Brain microvascular endothelial cell (primary cell): ENCODE results near the gene BCL6.

Experiments used
- DNase-seq: peaks from one replicate; pipeline ENCODE4 v3.0.0-alpha.2; 2020
- H3K27ac ChIP-seq: fragments of 250-450 bp; sonication (Bioruptor Pico); 2 replicates; pipeline ENCODE4 v1.5.1; 2020; ENCODE audit warnings: mild to moderate bottlenecking, moderate library complexity
- H3K27me3 ChIP-seq: fragments of 250-450 bp; sonication (Bioruptor Pico); replicated peaks from 2 replicates; pipeline ENCODE4 v1.5.1; 2020; ENCODE audit warnings: mild to moderate bottlenecking
- H3K36me3 ChIP-seq: fragments of 250-450 bp; sonication (Bioruptor Pico); replicated peaks from 2 replicates; pipeline ENCODE4 v1.5.1; 2020; ENCODE audit warnings: mild to moderate bottlenecking
- H3K4me3 ChIP-seq: 2 replicates; pipeline ENCODE4 v1.5.1; 2011; ENCODE audit warnings: low read depth, mild to moderate bottlenecking, control low read depth, low read length, moderate library complexity
- CTCF ChIP-seq: IDR thresholded peaks from 2 replicates; pipeline ENCODE4 v1.5.1; 2011; ENCODE audit warnings: low read depth, mild to moderate bottlenecking, moderate library complexity, low read length, control low read depth, inconsistent platforms; ENCODE audit errors: missing control alignments
- in situ Hi-C: cut with HindIII; loops from 2 replicates; pipeline ENCODE4 v1.10.0; 2017; ENCODE audit warnings: low sequenced_read_pairs, low pct_ligation_motif_present

Gene BCL6

GRCh38 chr3:187788984-187789857 lies 44.0 kb upstream of the BCL6 start:
- H3K4me3 ChIP-seq: no peak overlapping the region

GRCh38 chr3:187783098-187783497 lies 37.8 kb upstream of the BCL6 start:
- Histone ChIP-seq H3K4me3 (no peak overlapping the region), H3K27ac (peak overlapping the region; percentile 13), H3K36me3 (no peaks in the 10 kb centered on the region), H3K27me3 (no peaks in the 10 kb centered on the region)
- in situ Hi-C loops: no loop called here
- peak; percentile 92 for DNase-seq
- no peak for TF ChIP-seq CTCF

More at GRCh38 chr3:187788984-187789857, 44.0 kb upstream of the BCL6 start:
- in situ Hi-C loops: no loop called here
- no peak for DNase-seq
- H3K36me3 ChIP-seq: no peaks in the 10 kb centered on the region
- TF ChIP-seq CTCF: no peak
- no peaks in the 10 kb centered on the region for H3K27me3 ChIP-seq
- H3K27ac ChIP-seq: no peak overlapping the region

GRCh38 chr3:187782006-187782405 lies 36.7 kb upstream of the BCL6 start:
- no peaks in the 10 kb centered on the region for H3K36me3 ChIP-seq
- H3K4me3 ChIP-seq: no peak overlapping the region
- in situ Hi-C loops: no loop called here
- TF ChIP-seq CTCF: no peak
- no peak overlapping the region for H3K27ac ChIP-seq
- H3K27me3 ChIP-seq: no peaks in the 10 kb centered on the region
- no peak for DNase-seq

- no peak for DNase-seq
- H3K27ac ChIP-seq: no peak overlapping the region
- no peak for TF ChIP-seq CTCF
- in situ Hi-C loops: no loop called here
- no peaks in the 10 kb centered on the region for H3K27me3 ChIP-seq
- H3K4me3 ChIP-seq: no peak overlapping the region
- H3K36me3 ChIP-seq: no peaks in the 10 kb centered on the region
These were observed 35.7 kb upstream of the BCL6 start for GRCh38 chr3:187781001-187781400.

GRCh38 chr3:187778726-187779125 lies 33.5 kb upstream of the BCL6 start:
- DNase-seq: no peak
- Histone ChIP-seq H3K36me3 (no peaks in the 10 kb centered on the region), H3K4me3 (no peak overlapping the region), H3K27me3 (no peaks in the 10 kb centered on the region), H3K27ac (no peak overlapping the region)
- in situ Hi-C loops: no loop called here
- no peak for TF ChIP-seq CTCF

- Histone ChIP-seq H3K27ac (no peak overlapping the region), H3K36me3 (no peaks in the 10 kb centered on the region), H3K27me3 (no peaks in the 10 kb centered on the region), H3K4me3 (no peak overlapping the region)
- DNase-seq: no peak
- in situ Hi-C loops: no loop called here
- no peak for TF ChIP-seq CTCF
These were observed 32.2 kb upstream of the BCL6 start for GRCh38 chr3:187777331-187777941.
